ENCODE measurements around the gene DNAH10. TPM values are rescaled to one million over a fixed set of nuclear protein-coding genes. Genes with fewer than 3 reads are reported as not detected.

The DNAH10 gene
- total and polyA plus RNA-seq, 11 donors, result 0.04 to 0.45 (median 0.23) TPM; not detected in 4

DNA sequence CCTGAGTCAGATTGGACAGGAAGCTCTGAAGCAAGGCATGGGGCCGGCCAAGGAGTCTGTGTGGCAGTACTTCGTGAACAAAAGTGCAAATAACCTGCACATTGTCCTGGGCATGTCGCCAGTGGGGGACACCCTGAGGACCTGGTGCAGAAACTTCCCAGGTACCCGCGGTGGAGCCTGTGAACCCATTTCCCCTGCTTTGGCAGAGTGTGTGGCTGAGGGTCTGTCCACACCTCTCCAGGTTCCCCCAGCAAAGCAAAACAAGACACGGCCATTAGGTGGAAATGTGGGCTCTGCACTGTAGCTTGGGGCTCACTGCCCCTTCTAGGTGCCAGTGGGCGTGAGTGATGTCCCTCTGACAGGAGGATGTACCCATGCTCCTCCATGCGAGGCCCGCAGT lies 131.2 kb downstream of the DNAH10 start:
- no peak for TF ChIP-seq POLR2A (IDR thresholded peaks at IDR 0.05)
- TF ChIP-seq CTCF (IDR thresholded peaks at IDR 0.05), result no peak
- Histone ChIP-seq H3K27me3 (peaks cover 0 to 38% (median 0%) of the 10 kb centered on the region in 9 donors), H3K36me3 (no peaks in the 10 kb centered on the region), H3K9me3 (no peaks in the 10 kb centered on the region), H3K27ac (no peak overlapping the region), H3K4me1 (no peaks in the 10 kb centered on the region), H3K4me3 (no peak overlapping the region)
- no peak for DNase-seq
- ATAC-seq, result no peak
- 78 to 81% (median 80%) methylated on average over 7 to 9 of the region's 9 CpGs for WGBS, 4 donors
- intact Hi-C loops (cut with DNase I), result no loop called here

DNA sequence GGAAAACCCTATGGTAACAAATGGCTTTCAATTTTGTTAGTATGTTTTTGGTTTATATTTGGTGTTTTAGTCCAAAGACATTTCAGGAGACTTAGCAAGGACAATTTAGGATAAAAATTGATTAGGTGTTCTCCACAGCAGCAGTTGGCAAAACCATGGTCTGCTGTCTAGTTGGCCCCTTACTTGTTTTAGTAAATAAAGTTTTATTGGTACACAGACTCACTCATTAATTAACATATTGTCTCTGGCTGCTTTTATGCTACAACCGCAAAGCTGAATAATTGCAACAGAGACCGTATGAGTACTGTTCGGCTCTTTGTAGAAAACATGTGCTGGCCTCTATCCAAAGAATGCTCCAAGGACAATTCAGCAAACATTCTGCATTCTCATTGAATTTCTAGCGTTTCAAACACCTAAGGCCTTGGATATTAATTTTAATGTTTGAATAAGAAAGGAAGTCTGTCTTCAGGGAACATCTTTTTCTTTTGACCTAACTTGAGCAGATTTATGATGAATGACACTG lies 132.8 kb downstream of the DNAH10 start:
- peaks cover 0 to 41% (median 0%) of the 10 kb centered on the region in 9 donors for H3K27me3 ChIP-seq
- intact Hi-C loops (cut with DNase I), result no loop called here
- ATAC-seq (no peak), DNase-seq (no peak)
- no peak for TF ChIP-seq POLR2A (IDR thresholded peaks at IDR 0.05)
- no peak for TF ChIP-seq CTCF (IDR thresholded peaks at IDR 0.05)
- no peaks in the 10 kb centered on the region for H3K36me3 ChIP-seq
- no peak overlapping the region for H3K27ac ChIP-seq
- 67 to 80% (median 73%) methylated on average over 4 of the region's 4 CpGs for WGBS, 4 donors
- H3K9me3 ChIP-seq, result no peaks in the 10 kb centered on the region
- H3K4me1 ChIP-seq, result no peaks in the 10 kb centered on the region
- no peak overlapping the region for H3K4me3 ChIP-seq

DNA sequence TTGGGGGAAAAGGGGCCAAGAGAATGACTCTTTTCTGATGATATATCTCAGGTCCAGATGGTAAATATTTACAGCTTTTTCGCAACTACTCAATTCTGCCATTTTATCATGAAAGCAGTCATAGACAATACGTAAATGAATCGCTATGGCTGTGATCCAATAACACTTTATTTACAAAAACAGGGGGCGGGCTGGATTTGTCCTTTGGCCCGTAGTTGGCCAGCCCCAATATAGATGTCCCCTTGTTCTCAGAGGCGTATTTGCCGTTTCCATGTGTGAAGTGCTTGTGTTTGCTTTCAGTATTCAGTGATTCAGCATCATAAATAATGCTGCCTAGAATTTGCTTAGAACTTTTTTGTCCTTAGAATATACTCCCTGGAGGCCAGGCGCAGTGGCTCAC lies 133.3 kb downstream of the DNAH10 start:
- DNase-seq (no peak), ATAC-seq (no peak)
- TF ChIP-seq POLR2A (IDR thresholded peaks at IDR 0.05), result no peak
- no peak for TF ChIP-seq CTCF (IDR thresholded peaks at IDR 0.05)
- intact Hi-C loops (cut with DNase I), result no loop called here
- Histone ChIP-seq H3K27me3 (peaks cover 0 to 40% (median 0%) of the 10 kb centered on the region in 9 donors), H3K27ac (no peak overlapping the region), H3K4me3 (no peak overlapping the region), H3K9me3 (no peaks in the 10 kb centered on the region), H3K4me1 (no peaks in the 10 kb centered on the region), H3K36me3 (no peaks in the 10 kb centered on the region)
- WGBS, 4 donors, result 88 to 93% (median 91%) methylated on average over 8 of the region's 8 CpGs

DNA sequence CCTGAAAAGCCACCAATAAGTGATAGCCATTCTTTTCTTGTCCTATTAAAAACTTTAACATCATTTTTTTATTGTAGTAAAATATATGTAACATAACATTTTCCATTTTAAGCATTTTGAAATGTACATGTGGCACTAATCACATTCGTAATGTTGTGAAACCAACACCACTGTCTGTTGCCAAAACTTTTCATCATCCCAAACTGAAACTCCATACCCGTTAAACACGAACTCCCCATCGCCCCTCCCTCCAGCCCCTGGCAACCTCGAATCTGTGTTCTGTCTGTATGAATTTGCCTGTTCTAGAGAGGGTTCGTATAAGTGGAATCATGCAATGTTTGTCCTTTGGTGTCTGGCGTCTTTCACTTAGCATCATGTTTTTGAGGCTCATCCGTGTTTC lies 134.7 kb downstream of the DNAH10 start:
- DNase-seq (no peak), ATAC-seq (no peak)
- no peaks in the 10 kb centered on the region for H3K9me3 ChIP-seq
- H3K4me1 ChIP-seq, result no peaks in the 10 kb centered on the region
- intact Hi-C loops (cut with DNase I), result no loop called here
- H3K36me3 ChIP-seq, result no peaks in the 10 kb centered on the region
- H3K4me3 ChIP-seq, result no peak overlapping the region
- TF ChIP-seq POLR2A (IDR thresholded peaks at IDR 0.05) (no peak), CTCF (IDR thresholded peaks at IDR 0.05) (no peak)
- 61 to 75% (median 69%) methylated on average over 8 of the region's 8 CpGs for WGBS, 4 donors
- no peak overlapping the region for H3K27ac ChIP-seq
- peaks cover 0 to 29% (median 0%) of the 10 kb centered on the region in 9 donors for H3K27me3 ChIP-seq
